Keratinocyte (primary cell): Measurements from ENCODE around the gene DDIT3.
"Not testable (repeated sequence)": the region's sequence is repeated elsewhere in the genome, so short reads cannot be mapped to it uniquely, and the experiment has no call there.

Experiments
- CTCF ChIP-seq, 3 experiments: IDR thresholded peaks in 1 of 3; conservative IDR thresholded peaks in 1 of 3; optimal IDR thresholded peaks in 1 of 3; 2 replicates in 2 of 3; 3 replicates in 1 of 3; pipeline versions ENCODE3 to v1.5.1; 2011; ENCODE audit warnings: low read length in 3 of 3, mild to moderate bottlenecking in 3 of 3, moderate library complexity in 2 of 3, control low read depth in 1 of 3, inconsistent platforms in 1 of 3; ENCODE audit not compliant: insufficient read depth in 2 of 3; ENCODE audit errors: extremely low read depth in 1 of 3
- EZH2 ChIP-seq: IDR thresholded peaks from one replicate; pipeline ENCODE4 v1.6.1; 2012; ENCODE audit warnings: inconsistent platforms, mild to moderate bottlenecking, low read length, moderate library complexity

DNA sequence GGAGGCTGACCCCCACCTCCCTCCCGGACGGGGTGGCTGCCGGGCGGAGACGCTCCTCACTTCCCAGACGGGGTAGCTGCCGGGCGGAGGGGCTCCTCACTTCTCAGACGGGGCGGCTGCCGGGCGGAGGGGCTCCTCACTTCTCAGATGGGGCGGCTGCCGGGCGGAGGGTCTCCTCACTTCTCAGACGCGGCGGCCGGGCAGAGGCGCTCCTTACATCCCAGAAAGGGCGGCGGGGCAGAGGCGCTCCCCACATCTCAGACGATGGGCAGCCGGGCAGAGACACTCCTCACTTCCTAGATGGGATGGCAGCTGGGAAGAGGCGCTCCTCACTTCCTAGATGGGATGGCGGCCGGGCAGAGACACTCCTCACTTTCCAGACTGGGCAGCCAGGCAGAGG, 12.5 kb downstream of the DDIT3 start:
- not testable (repeated sequence) for TF ChIP-seq EZH2; CTCF (optimal IDR thresholded peaks at IDR 0.05 in 1 of 3, IDR thresholded peaks at IDR 0.05 in 1 of 3, conservative IDR thresholded peaks at IDR 0.05 in 1 of 3; ENCODE audit: extremely low read depth in 1 of 3, insufficient read depth in 2 of 3, low read length in 3 of 3)
